ENCODE measurements around the gene GCHFR. TPM values are rescaled to one million over a fixed set of nuclear protein-coding genes. Genes with fewer than 3 reads are reported as not detected.

The GCHFR gene
- polyA plus RNA-seq, 1 donor from 2014 or later = 7.2 TPM

GRCh38 chr15:40751745-40752144, 12.1 kb upstream of the GCHFR start:
- Histone ChIP-seq H3K36me3 (ENCODE audit: insufficient read depth, low read length) (no peaks in the 10 kb centered on the region), H4K20me1 (ENCODE audit: insufficient read depth) (no peaks in the 10 kb centered on the region), H2AFZ (ENCODE audit: low read depth, low read length) (no peak overlapping the region), H3K9ac (ENCODE audit: low read length) (no peak overlapping the region), H3K27me3 (ENCODE audit: insufficient read depth, low read depth, low read length) (no peaks in the 10 kb centered on the region), H3K27ac (ENCODE audit: low read length) (no peak overlapping the region), H3K9me3 (ENCODE audit: low read length) (no peaks in the 10 kb centered on the region), H3F3A (ENCODE audit: insufficient read depth, low read length, poor library complexity, severe bottlenecking) (no peaks in the 10 kb centered on the region), H3K9me2 (ENCODE audit: insufficient read depth, low read length) (no peaks in the 10 kb centered on the region), H3K4me3 (ENCODE audit: low read length) (no peak overlapping the region), H3K79me2 (replicated peaks; ENCODE audit: insufficient read depth, low read length) (peaks cover 12% of the 10 kb centered on the region), H3K4me2 (ENCODE audit: low read length) (no peak overlapping the region)
- TF ChIP-seq MXI1 (conservative IDR thresholded peaks at IDR 0.05; ENCODE audit: poor library complexity, severe bottlenecking) = no peak
- no peak for TF ChIP-seq REST (IDR thresholded peaks at IDR 0.05; ENCODE audit: borderline replicate concordance)
- TF ChIP-seq EZH2 (IDR thresholded peaks at IDR 0.05; ENCODE audit: borderline replicate concordance, insufficient read depth, low read length, poor library complexity, severe bottlenecking) = no peak
- TF ChIP-seq POLR2AphosphoS5 (IDR thresholded peaks at IDR 0.05) = no peak
- TF ChIP-seq EP300 (conservative IDR thresholded peaks at IDR 0.05; ENCODE audit: poor library complexity, severe bottlenecking) = no peak
- TF ChIP-seq CTCF (IDR thresholded peaks at IDR 0.05; ENCODE audit: poor library complexity, severe bottlenecking) = no peak
- TF ChIP-seq SMC3 (conservative IDR thresholded peaks at IDR 0.05; ENCODE audit: poor library complexity) = no peak
- no peak for TF ChIP-seq RAD21 (conservative IDR thresholded peaks at IDR 0.05)
- no peak for TF ChIP-seq TAF1 (IDR thresholded peaks at IDR 0.05; ENCODE audit: low read depth)

GRCh38 chr15:40754574-40754882, 9.3 kb upstream of the GCHFR start:
- no peaks in the 10 kb centered on the region for H3K36me3 ChIP-seq (ENCODE audit: insufficient read depth, low read length)
- peak overlapping the region; percentile 66 for H3K27ac ChIP-seq (ENCODE audit: low read length)
- no peaks in the 10 kb centered on the region for H3K9me2 ChIP-seq (ENCODE audit: insufficient read depth, low read length)
- H3K27me3 ChIP-seq (ENCODE audit: insufficient read depth, low read depth, low read length) = no peaks in the 10 kb centered on the region
- no peaks in the 10 kb centered on the region for H4K20me1 ChIP-seq (ENCODE audit: insufficient read depth)
- H3F3A ChIP-seq (ENCODE audit: insufficient read depth, low read length, poor library complexity, severe bottlenecking) = no peaks in the 10 kb centered on the region
- H2AFZ ChIP-seq (ENCODE audit: low read depth, low read length) = no peak overlapping the region
- H3K4me2 ChIP-seq (ENCODE audit: low read length) = peak overlapping the region; percentile 59
- peaks cover 12% of the 10 kb centered on the region for H3K79me2 ChIP-seq (replicated peaks; ENCODE audit: insufficient read depth, low read length)
- H3K9ac ChIP-seq (ENCODE audit: low read length) = peak overlapping the region; percentile 81
- H3K4me3 ChIP-seq (ENCODE audit: low read length) = peak overlapping the region; percentile 76
- TF ChIP-seq CTCF (IDR thresholded peaks at IDR 0.05; ENCODE audit: poor library complexity, severe bottlenecking) (no peak), RAD21 (conservative IDR thresholded peaks at IDR 0.05) (no peak), EZH2 (IDR thresholded peaks at IDR 0.05; ENCODE audit: borderline replicate concordance, insufficient read depth, low read length, poor library complexity, severe bottlenecking) (no peak), POLR2AphosphoS5 (IDR thresholded peaks at IDR 0.05) (no peak)
- no peaks in the 10 kb centered on the region for H3K9me3 ChIP-seq (ENCODE audit: low read length)

Measured in neural cell (in vitro differentiated cells).